Measurements from ENCODE around the gene TNNC2. TPM values are rescaled to one million over a fixed set of nuclear protein-coding genes. Genes with fewer than 3 reads are reported as not detected.
A peak's percentile ranks its signal among the peaks of the same experiment; 100 is the strongest.

TNNC2 gene
- total RNA-seq, 1 experiment from 2014 or later, result not detected

- Histone ChIP-seq H3K4me2 (peak overlapping the region; percentile 88), H3K9me3 (ENCODE audit: insufficient read depth, low read depth) (no peaks in the 10 kb centered on the region), H3K27ac (no peak overlapping the region), H4K20me1 (ENCODE audit: insufficient read depth) (no peaks in the 10 kb centered on the region), H3K4me3 (peak overlapping the region; percentile 77), H3F3A (ENCODE audit: insufficient read depth, low read depth) (peaks cover 63% of the 10 kb centered on the region), H3K27me3 (ENCODE audit: insufficient read depth, low read depth) (no peaks in the 10 kb centered on the region), H3K79me2 (ENCODE audit: low read depth) (peaks cover 29% of the 10 kb centered on the region), H2AFZ (peak overlapping the region; percentile 74), H3K4me1 (replicated peaks; ENCODE audit: insufficient read depth) (peaks cover 44% of the 10 kb centered on the region), H3K9me2 (ENCODE audit: insufficient read depth) (no peaks in the 10 kb centered on the region), H3K36me3 (ENCODE audit: low read depth) (peaks cover 46% of the 10 kb centered on the region)
- POLR2A ChIA-PET (ENCODE audit: unreplicated experiment), result interaction anchor here (0.6 kb wide), 2 partner anchors 26 to 136 kb away, joined by 3 read pairs; no protein-coding TSS in a partner anchor
- intact Hi-C loops (cut with micrococcal nuclease; ENCODE audit: unreplicated experiment), result loop anchor here (2.0 to 5.0 kb wide), 2 partner anchors 34 to 149 kb away; no protein-coding TSS in a partner anchor
- CTCF ChIA-PET, result no interaction called here
- DNase-seq, result peak in 1 of 2 experiments; percentile 34
- TSS peak; percentile 72 for BruUV-seq (replicated peaks)
- no peak for TF ChIP-seq CTCF (conservative IDR thresholded peaks at IDR 0.05)
- TF ChIP-seq EZH2 (IDR thresholded peaks at IDR 0.05; ENCODE audit: low read depth), result no peak
These were observed 14.1 kb downstream of the TNNC2 start for GRCh38 chr20:45813006-45813340.

- Histone ChIP-seq H3K27ac (no peak within 1 kb of the TSS), H3K9me2 (ENCODE audit: insufficient read depth) (no peaks in the 10 kb centered on the region), H3K79me2 (ENCODE audit: low read depth) (peaks cover 29% of the 10 kb centered on the region), H4K20me1 (ENCODE audit: insufficient read depth) (no peaks in the 10 kb centered on the region), H3K36me3 (ENCODE audit: low read depth) (peaks cover 46% of the 10 kb centered on the region), H3K27me3 (ENCODE audit: insufficient read depth, low read depth) (no peaks in the 10 kb centered on the region), H3K4me2 (peak within 1 kb of the TSS; percentile 88), H3F3A (ENCODE audit: insufficient read depth, low read depth) (peaks cover 58% of the 10 kb centered on the region), H3K4me1 (replicated peaks; ENCODE audit: insufficient read depth) (peaks cover 38% of the 10 kb centered on the region), H3K4me3 (peak within 1 kb of the TSS; percentile 77), H3K9me3 (ENCODE audit: insufficient read depth, low read depth) (no peaks in the 10 kb centered on the region), H2AFZ (peak within 1 kb of the TSS; percentile 74)
- intact Hi-C loops (cut with micrococcal nuclease; ENCODE audit: unreplicated experiment), result loop anchor here (2.0 to 5.0 kb wide), 2 partner anchors 34 to 150 kb away; no protein-coding TSS in a partner anchor
- CTCF ChIA-PET, result no interaction called here
- peak; percentile 98 to 99 for DNase-seq
- BruUV-seq (replicated peaks), result no TSS peak
- no peak for TF ChIP-seq CTCF (conservative IDR thresholded peaks at IDR 0.05)
- no peak for TF ChIP-seq EZH2 (IDR thresholded peaks at IDR 0.05; ENCODE audit: low read depth)
- POLR2A ChIA-PET (ENCODE audit: unreplicated experiment), result interaction anchor here (0.6 kb wide), 2 partner anchors 25 to 137 kb away, joined by 3 read pairs; no protein-coding TSS in a partner anchor
These were observed 14.7 kb downstream of the TNNC2 start, which contains the start of gene UBE2C for GRCh38 chr20:45812157-45813005. Gene UBE2C (plus strand): TSS chr20:45812644. CDS start chr20:45812696, 52 bp downstream.

GRCh38 chr20:45810191-45810970, 16.7 kb downstream of the TNNC2 start:
- no TSS peak for BruUV-seq (replicated peaks)
- peaks cover 38% of the 10 kb centered on the region for H3F3A ChIP-seq (ENCODE audit: insufficient read depth, low read depth)
- H4K20me1 ChIP-seq (ENCODE audit: insufficient read depth), result no peaks in the 10 kb centered on the region
- no peaks in the 10 kb centered on the region for H3K9me3 ChIP-seq (ENCODE audit: insufficient read depth, low read depth)
- intact Hi-C loops (cut with micrococcal nuclease; ENCODE audit: unreplicated experiment), result loop anchor here (5.0 kb wide), 1 partner anchor 152 kb away; no protein-coding TSS in a partner anchor
- no peak for TF ChIP-seq EZH2 (IDR thresholded peaks at IDR 0.05; ENCODE audit: low read depth)
- no peak for TF ChIP-seq CTCF (conservative IDR thresholded peaks at IDR 0.05)
- CTCF ChIA-PET, result no interaction called here
- peaks cover 24% of the 10 kb centered on the region for H3K79me2 ChIP-seq (ENCODE audit: low read depth)
- peaks cover 18% of the 10 kb centered on the region for H3K4me1 ChIP-seq (replicated peaks; ENCODE audit: insufficient read depth)
- peaks cover 35% of the 10 kb centered on the region for H3K36me3 ChIP-seq (ENCODE audit: low read depth)
- no peak overlapping the region for H3K4me2 ChIP-seq
- H3K9me2 ChIP-seq (ENCODE audit: insufficient read depth), result no peaks in the 10 kb centered on the region
- H3K27me3 ChIP-seq (ENCODE audit: insufficient read depth, low read depth), result no peaks in the 10 kb centered on the region
- DNase-seq, result peak in 1 of 2 experiments; percentile 32
- no peak overlapping the region for H2AFZ ChIP-seq
- no peak overlapping the region for H3K4me3 ChIP-seq
- H3K27ac ChIP-seq, result no peak overlapping the region
- POLR2A ChIA-PET (ENCODE audit: unreplicated experiment), result interaction anchor here (0.6 kb wide), 1 partner anchor 288 kb away, joined by 3 read pairs; no protein-coding TSS in a partner anchor
